GM10266 (cell line): ENCODE measurements around the gene FADS2.

ENCODE experiments used
- DNase-seq: peaks from one replicate; pipeline ENCODE4 v3.0.0; 2012; ENCODE audit errors: extremely low spot score
- CTCF ChIP-seq: IDR thresholded peaks from 2 replicates; pipeline ENCODE4 v1.5.1; 2012; ENCODE audit warnings: mild to moderate bottlenecking, low read depth; ENCODE audit not compliant: control insufficient read depth, insufficient read depth; ENCODE audit errors: missing control alignments

FADS2 gene

DNA sequence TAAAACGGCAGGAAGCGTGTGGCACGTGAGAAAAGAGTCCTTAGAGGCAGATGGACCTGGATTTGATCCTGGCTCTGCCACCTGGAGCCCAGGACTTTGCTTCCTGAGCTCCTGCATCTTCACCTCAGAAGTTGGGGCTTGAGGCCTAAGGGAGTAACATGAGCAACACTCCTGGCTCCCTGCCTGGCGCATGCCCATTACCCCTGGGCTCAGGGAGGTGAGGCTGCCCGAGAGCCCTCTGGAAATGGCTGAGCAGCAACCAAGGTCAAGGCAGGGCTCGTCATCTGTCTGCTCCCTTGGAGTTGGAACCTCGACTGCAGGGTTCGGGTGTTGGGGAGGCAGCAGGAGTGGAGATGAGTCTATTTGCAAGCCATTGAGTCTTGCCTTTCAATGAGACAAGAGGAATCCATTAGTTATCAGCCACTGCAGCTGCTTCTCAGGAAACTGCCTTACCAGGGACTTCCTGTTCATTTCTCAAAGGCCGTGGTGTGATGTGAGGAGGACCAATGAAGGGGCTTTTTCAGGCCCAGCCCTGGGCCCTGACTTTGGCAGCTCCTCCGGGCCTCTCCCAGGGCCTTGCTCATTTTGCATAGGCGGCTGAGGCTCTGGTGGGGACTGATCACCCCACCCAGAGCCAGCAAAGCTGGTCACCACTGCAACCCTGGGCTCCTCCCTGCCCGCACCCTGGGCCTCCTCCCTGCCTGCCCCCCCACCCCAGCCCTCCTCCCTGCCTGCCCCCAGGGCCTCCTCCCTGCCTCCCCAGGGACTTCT, 6.4 kb downstream of the FADS2 start:
- peak; percentile 87 for DNase-seq
- TF ChIP-seq CTCF = no peak

GRCh38 chr11:61836193-61836592, 8.1 kb downstream of the FADS2 start:
- no peak for DNase-seq
- no peak for TF ChIP-seq CTCF

- TF ChIP-seq CTCF = no peak
- no peak for DNase-seq
Measured at GRCh38 chr11:61837411-61838005, 9.4 kb downstream of the FADS2 start.

- no peak for TF ChIP-seq CTCF
- no peak for DNase-seq
Measured at GRCh38 chr11:61838501-61838900, 10.4 kb downstream of the FADS2 start.

DNA sequence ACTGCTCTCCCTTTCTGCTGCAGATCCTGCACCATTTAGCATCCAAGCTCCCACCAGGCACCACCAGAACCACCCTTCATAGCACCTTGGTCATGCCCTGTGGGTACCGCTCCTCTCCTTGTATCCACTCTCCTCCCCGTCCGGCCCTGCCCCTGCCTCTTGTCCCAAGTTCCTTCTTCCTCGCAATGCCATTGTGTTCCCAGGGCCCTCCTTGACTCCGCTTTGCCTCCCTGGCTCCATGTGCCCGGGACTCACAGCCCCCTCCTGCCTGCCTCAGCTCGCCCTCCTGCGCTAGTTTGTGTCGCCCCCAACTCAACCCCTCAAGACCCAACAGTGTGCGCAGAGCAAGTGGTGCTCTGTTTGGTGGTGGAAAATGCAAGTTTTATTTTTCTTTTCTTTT, 10.8 kb downstream of the FADS2 start:
- TF ChIP-seq CTCF = no peak

DNA sequence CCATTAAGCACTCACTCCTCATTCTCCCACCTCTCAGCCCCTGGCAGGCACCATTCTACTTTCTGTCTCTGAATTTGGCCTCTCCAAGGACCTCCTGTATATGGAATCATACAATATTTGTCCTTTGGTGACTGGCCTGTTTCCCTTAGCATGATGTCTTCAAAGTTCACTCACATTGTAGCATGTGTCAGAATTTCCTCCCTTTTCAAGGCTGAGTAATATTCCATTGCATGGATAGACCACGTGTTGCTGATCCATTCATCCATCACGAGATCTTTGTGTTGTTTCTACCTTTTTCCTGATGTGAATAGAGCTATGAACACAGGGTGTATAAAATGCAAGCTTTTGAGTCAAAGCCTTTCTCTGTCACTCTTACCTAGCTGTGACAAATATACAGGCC, 11.6 kb downstream of the FADS2 start:
- no peak for TF ChIP-seq CTCF
- DNase-seq = no peak

More for the DNA sequence above, 10.8 kb downstream of the FADS2 start:
- no peak for DNase-seq

DNA sequence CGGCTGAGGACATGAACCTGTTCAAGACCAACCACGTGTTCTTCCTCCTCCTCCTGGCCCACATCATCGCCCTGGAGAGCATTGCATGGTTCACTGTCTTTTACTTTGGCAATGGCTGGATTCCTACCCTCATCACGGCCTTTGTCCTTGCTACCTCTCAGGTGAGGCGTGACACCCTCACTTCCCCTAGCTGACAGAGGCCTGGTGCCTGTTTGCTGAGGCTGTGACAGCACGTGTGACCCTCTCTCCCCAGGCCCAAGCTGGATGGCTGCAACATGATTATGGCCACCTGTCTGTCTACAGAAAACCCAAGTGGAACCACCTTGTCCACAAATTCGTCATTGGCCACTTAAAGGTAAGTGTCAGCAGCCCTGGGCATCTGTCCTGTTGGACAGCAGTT, 12.3 kb downstream of the FADS2 start:
- DNase-seq = no peak
- TF ChIP-seq CTCF = no peak
